ENCODE results near the gene EBF3.
A peak's percentile ranks its signal among the peaks of the same experiment; 100 is the strongest.

Gene EBF3

DNA sequence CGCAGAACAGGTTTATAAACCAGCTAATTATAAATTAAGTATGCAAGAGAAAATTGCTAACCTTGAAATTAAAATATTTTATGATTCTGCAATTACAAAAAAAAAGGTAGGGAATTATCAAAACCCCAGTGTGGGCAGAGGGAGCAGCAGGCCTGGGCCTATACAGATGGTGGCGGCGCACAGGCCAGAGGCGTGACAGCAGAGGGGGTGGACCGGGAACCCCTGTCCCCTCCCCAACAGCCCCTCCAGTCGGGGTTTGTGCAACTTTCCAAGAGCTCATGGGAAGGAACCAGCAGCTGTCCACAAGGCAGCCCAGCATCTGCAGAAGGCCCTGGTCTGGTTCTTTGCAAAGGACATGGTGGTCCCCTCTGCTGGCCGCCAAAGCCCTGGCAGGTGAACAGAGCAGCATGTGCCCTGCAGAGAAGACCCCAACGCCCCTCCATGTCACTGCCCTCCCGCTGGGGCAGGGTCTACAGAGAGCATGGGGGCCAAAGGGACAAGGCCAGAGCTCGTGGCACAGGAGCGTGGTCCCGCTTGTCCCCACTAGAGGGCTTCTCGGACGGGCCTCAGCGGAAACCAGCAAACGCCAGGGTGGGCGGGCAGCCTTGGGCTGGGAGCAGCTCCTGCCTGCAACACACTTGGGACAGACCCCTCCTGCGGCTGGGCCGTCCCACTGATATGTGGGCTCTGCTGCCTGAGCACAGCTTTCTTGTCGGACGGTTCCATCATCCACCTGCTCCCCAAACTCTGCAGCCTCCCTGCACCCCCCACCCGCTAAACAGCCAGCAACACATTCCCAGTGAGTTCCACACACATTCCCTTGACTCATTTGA lies 75.1 kb downstream of the EBF3 start:
- no peak overlapping the region for H3K4me3 ChIP-seq (ENCODE audit: severe bottlenecking)
- H3K9me3 ChIP-seq (ENCODE audit: severe bottlenecking): no peaks in the 10 kb centered on the region
- no peaks in the 10 kb centered on the region for H3K4me1 ChIP-seq (ENCODE audit: insufficient read depth, poor library complexity, severe bottlenecking)
- no peaks in the 10 kb centered on the region for H3K36me3 ChIP-seq (ENCODE audit: low read depth)
- H3K27ac ChIP-seq (ENCODE audit: poor library complexity, severe bottlenecking): no peak overlapping the region
- ATAC-seq (ENCODE audit: low read depth) (peak; percentile 54; the same call in 1 of the 3 replicates), DNase-seq (ENCODE audit: low spot score) (no peak)
- TF ChIP-seq, protein P1, sequence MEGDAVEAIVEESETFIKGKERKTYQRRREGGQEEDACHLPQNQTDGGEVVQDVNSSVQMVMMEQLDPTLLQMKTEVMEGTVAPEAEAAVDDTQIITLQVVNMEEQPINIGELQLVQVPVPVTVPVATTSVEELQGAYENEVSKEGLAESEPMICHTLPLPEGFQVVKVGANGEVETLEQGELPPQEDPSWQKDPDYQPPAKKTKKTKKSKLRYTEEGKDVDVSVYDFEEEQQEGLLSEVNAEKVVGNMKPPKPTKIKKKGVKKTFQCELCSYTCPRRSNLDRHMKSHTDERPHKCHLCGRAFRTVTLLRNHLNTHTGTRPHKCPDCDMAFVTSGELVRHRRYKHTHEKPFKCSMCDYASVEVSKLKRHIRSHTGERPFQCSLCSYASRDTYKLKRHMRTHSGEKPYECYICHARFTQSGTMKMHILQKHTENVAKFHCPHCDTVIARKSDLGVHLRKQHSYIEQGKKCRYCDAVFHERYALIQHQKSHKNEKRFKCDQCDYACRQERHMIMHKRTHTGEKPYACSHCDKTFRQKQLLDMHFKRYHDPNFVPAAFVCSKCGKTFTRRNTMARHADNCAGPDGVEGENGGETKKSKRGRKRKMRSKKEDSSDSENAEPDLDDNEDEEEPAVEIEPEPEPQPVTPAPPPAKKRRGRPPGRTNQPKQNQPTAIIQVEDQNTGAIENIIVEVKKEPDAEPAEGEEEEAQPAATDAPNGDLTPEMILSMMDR (IDR thresholded peaks at IDR 0.05; ENCODE audit: poor library complexity, severe bottlenecking): peak; percentile 43
- H3K27me3 ChIP-seq (ENCODE audit: insufficient read depth, poor library complexity, severe bottlenecking): no peaks in the 10 kb centered on the region

DNA sequence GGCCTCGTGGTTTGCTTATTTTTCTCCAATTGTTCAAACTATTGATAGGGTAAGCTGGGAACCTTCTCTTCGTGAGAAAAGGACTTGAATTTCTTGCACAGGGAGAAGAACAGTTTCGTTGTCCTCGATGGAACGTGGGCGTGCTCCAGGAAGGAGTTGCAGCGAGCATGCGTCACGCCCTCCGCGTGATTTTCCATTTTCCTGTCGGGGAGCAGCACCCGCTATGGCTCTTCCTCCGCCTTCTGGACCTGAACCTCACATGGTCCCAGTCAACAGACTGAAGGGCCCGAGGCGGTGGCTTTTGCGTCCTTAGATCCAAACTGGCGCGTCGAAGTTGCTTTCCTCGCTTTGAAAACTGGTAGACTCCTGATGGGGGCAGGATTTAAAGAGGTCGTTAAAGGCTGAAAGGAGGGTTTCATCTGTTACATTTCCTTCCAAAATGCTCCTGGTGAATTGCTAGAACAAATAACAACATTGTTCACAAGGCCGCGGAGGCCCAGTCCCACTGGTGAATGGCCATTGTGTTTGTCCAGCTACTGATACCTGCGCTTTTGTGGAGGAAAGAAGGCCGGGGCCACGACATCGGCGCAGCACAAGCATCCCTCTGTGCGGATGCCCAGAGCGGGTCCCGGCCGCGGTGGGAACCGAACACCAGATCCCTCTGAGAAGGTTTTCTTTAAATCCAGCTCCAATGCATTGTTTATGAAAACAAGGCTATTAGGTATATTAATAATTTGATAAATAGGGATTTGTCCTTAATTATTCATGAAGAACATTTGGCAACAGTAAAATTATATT lies 75.9 kb downstream of the EBF3 start:
- ATAC-seq (ENCODE audit: low read depth): no peak
- Histone ChIP-seq H3K27ac (ENCODE audit: poor library complexity, severe bottlenecking) (no peak overlapping the region), H3K4me3 (ENCODE audit: severe bottlenecking) (no peak overlapping the region), H3K9me3 (ENCODE audit: severe bottlenecking) (no peaks in the 10 kb centered on the region), H3K4me1 (ENCODE audit: insufficient read depth, poor library complexity, severe bottlenecking) (no peaks in the 10 kb centered on the region), H3K27me3 (ENCODE audit: insufficient read depth, poor library complexity, severe bottlenecking) (no peaks in the 10 kb centered on the region), H3K36me3 (ENCODE audit: low read depth) (no peaks in the 10 kb centered on the region)
- TF ChIP-seq, protein P1 (IDR thresholded peaks at IDR 0.05; ENCODE audit: poor library complexity, severe bottlenecking): no peak
- no peak for DNase-seq (ENCODE audit: low spot score)

DNA sequence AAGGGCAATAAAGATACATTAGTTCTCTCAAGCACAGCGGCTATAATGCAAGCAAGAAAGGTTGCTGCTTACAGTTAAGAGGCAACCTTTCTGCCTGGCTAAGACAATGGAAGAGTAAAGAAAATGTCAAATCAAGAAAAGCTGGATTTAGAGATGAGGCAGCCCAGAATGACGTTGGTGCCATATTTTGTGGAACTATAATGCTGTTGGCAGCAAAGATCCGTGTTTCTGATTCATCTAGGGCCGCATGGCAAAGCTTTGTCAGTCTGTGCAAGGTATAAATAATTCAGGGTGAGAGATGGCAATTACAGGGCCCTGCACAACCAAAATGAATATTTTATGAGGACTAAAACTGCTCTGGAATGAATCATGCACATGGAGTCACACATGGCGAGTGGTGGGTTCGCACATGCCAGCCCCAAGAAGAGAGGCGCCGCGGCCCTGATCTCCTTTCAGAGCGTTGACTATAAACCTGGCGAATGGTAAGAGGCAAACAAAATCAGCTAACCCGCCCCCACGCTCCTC lies 76.6 kb downstream of the EBF3 start:
- H3K9me3 ChIP-seq (ENCODE audit: severe bottlenecking): no peaks in the 10 kb centered on the region
- no peaks in the 10 kb centered on the region for H3K27me3 ChIP-seq (ENCODE audit: insufficient read depth, poor library complexity, severe bottlenecking)
- no peak for DNase-seq (ENCODE audit: low spot score)
- H3K27ac ChIP-seq (ENCODE audit: poor library complexity, severe bottlenecking): no peak overlapping the region
- H3K36me3 ChIP-seq (ENCODE audit: low read depth): no peaks in the 10 kb centered on the region
- no peak for ATAC-seq (ENCODE audit: low read depth)
- H3K4me3 ChIP-seq (ENCODE audit: severe bottlenecking): no peak overlapping the region
- H3K4me1 ChIP-seq (ENCODE audit: insufficient read depth, poor library complexity, severe bottlenecking): no peaks in the 10 kb centered on the region
- TF ChIP-seq, protein P1 (IDR thresholded peaks at IDR 0.05; ENCODE audit: poor library complexity, severe bottlenecking): no peak

DNA sequence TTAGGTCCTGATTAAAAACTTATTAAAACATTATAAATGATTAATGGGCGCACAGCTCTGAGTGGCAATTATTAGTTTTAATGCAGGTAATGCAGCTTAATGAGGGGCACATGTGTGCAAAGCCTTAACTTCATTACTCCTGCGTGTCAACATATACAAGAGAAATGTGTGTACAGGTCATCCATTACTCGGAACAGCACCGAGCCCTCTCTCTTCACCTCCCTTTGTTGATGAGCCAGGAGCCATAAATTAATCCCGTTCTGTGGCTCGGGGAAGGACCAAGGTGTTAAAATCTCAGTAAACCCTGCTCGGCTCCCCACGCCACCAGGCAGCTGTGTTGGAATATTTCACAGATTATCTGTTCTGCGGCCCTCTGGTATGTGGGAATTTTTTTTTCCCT lies 77.8 kb downstream of the EBF3 start:
- ATAC-seq (ENCODE audit: low read depth): no peak
- no peak overlapping the region for H3K4me3 ChIP-seq (ENCODE audit: severe bottlenecking)

More for the DNA sequence above, 77.8 kb downstream of the EBF3 start:
- TF ChIP-seq, protein P1 (IDR thresholded peaks at IDR 0.05; ENCODE audit: poor library complexity, severe bottlenecking): no peak
- no peak overlapping the region for H3K27ac ChIP-seq (ENCODE audit: poor library complexity, severe bottlenecking)
- no peaks in the 10 kb centered on the region for H3K4me1 ChIP-seq (ENCODE audit: insufficient read depth, poor library complexity, severe bottlenecking)
- no peak for DNase-seq (ENCODE audit: low spot score)
- no peaks in the 10 kb centered on the region for H3K27me3 ChIP-seq (ENCODE audit: insufficient read depth, poor library complexity, severe bottlenecking)
- H3K9me3 ChIP-seq (ENCODE audit: severe bottlenecking): no peaks in the 10 kb centered on the region
- H3K36me3 ChIP-seq (ENCODE audit: low read depth): no peaks in the 10 kb centered on the region

Data from RWPE2 (cell line).